Endothelial cell of umbilical vein (primary cell): ENCODE data around the gene ITGA8. TPM values are rescaled to one million over a fixed set of nuclear protein-coding genes. Genes with fewer than 3 reads are reported as not detected.

Experiments
- BruUV-seq: library from RNA; stranded (reverse); fragments of 400-500 nt; replicated peaks from 2 replicates; lab custom pipeline; 2021; lab: Mats Ljungman, UMichigan
- CTCF ChIA-PET: fragments of 300-600, 350-600 bp; sonication (Branson Sonifier 250); formaldehyde crosslinking; loops from one replicate; lab custom pipeline; 2021; ENCODE audit warnings: antibody characterized with exemption, inconsistent platforms; lab: Charles Lee
- POLR2A ChIA-PET: fragments of 300-600, 350-600 bp; sonication (Branson Sonifier 250); formaldehyde crosslinking; loops from one replicate; lab custom pipeline; 2021; ENCODE audit warnings: antibody characterized with exemption, inconsistent platforms; lab: Charles Lee
- DNase-seq: peaks from one replicate; pipeline ENCODE4 v3.0.0-alpha.2; 2011; ENCODE audit warnings: low read depth, low spot score
- FAIRE-seq: peaks from 2 replicates; lab custom pipeline; 2011; peaks lifted over from hg19 to GRCh38; lab: Jason Lieb, UNC
- H2AFZ ChIP-seq: 2 replicates; pipeline ENCODE4 v1.6.0; 2012; ENCODE audit warnings: low read depth, low read length, control low read depth, inconsistent platforms
- H3K27ac ChIP-seq: 2 replicates; pipeline ENCODE4 v1.5.1; 2011; ENCODE audit warnings: low read depth, mild to moderate bottlenecking, control low read depth, low read length, moderate library complexity; ENCODE audit not compliant: insufficient read depth
- H3K27me3 ChIP-seq, 2 experiments: 2 replicates each; pipeline versions ENCODE4 v1.6.0 to v1.6.1; 2011; ENCODE audit warnings: low read length in 2 of 2, mixed read lengths in 1 of 2; ENCODE audit not compliant: control insufficient read depth in 2 of 2, insufficient read depth in 2 of 2
- H3K36me3 ChIP-seq, 2 experiments: 2 replicates in 1 of 2; 3 replicates in 1 of 2; pipeline ENCODE4 v1.5.1; 2011; ENCODE audit warnings: low read length in 2 of 2, mild to moderate bottlenecking in 1 of 2, moderate library complexity in 1 of 2; ENCODE audit not compliant: control insufficient read depth in 2 of 2, insufficient read depth in 2 of 2; ENCODE audit errors: extremely low read depth in 1 of 2
- H3K4me1 ChIP-seq: 3 replicates; pipeline ENCODE4 v1.5.1; 2011; ENCODE audit warnings: mild to moderate bottlenecking, low read length; ENCODE audit not compliant: control insufficient read depth, insufficient read depth; ENCODE audit errors: extremely low read depth
- H3K4me2 ChIP-seq: 2 replicates; pipeline ENCODE4 v1.6.1; 2011; ENCODE audit warnings: low read length, control low read depth, mixed read lengths; ENCODE audit not compliant: insufficient read depth
- H3K4me3 ChIP-seq, 3 experiments: fragments of 200-600 bp in 1 of 3; sonication (generic), shearing (Covaris generic) in 1 of 3; replicated peaks in 1 of 3; 2 replicates each; pipeline ENCODE4 v1.5.1; 2011 to 2016; ENCODE audit warnings: control low read depth in 3 of 3, low read length in 3 of 3, mild to moderate bottlenecking in 2 of 3, inconsistent platforms in 1 of 3, low read depth in 1 of 3, moderate library complexity in 1 of 3; ENCODE audit not compliant: insufficient read depth in 1 of 3
- H3K79me2 ChIP-seq: 2 replicates; pipeline ENCODE4 v1.6.0; 2012; ENCODE audit warnings: low read length, inconsistent platforms; ENCODE audit not compliant: control insufficient read depth, insufficient read depth
- H3K9ac ChIP-seq: replicated peaks from 2 replicates; pipeline ENCODE3; 2011; ENCODE audit warnings: low read length, control low read depth; ENCODE audit not compliant: insufficient read depth; ENCODE audit errors: extremely low read depth
- H3K9me1 ChIP-seq: replicated peaks from 3 replicates; pipeline ENCODE4 v1.6.0; 2011; ENCODE audit warnings: mild to moderate bottlenecking, low read length; ENCODE audit not compliant: control insufficient read depth, insufficient read depth; ENCODE audit errors: extremely low read depth
- H3K9me3 ChIP-seq: replicated peaks from 2 replicates; pipeline ENCODE4 v1.5.1; 2012; ENCODE audit warnings: low read length, inconsistent platforms; ENCODE audit not compliant: control insufficient read depth, insufficient read depth
- H4K20me1 ChIP-seq: replicated peaks from 2 replicates; pipeline ENCODE3; 2011; ENCODE audit warnings: mild to moderate bottlenecking, low read length; ENCODE audit not compliant: control insufficient read depth, insufficient read depth; ENCODE audit errors: extremely low read depth
- CTCF ChIP-seq, 2 donors: IDR thresholded peaks; 1 replicate in 1 of 2; 2 replicates in 1 of 2; pipeline ENCODE4 v1.5.1; 2011; ENCODE audit warnings: low read length in 2 of 2, mild to moderate bottlenecking in 2 of 2, moderate library complexity in 2 of 2, control low read depth in 1 of 2, inconsistent platforms in 1 of 2, low read depth in 1 of 2; ENCODE audit not compliant: insufficient read depth in 1 of 2; ENCODE audit errors: extremely low read depth in 1 of 2
- EZH2 ChIP-seq: IDR thresholded peaks from 2 replicates; pipeline ENCODE4 v1.6.1; 2012; ENCODE audit warnings: borderline replicate concordance, low read depth, mild to moderate bottlenecking, moderate library complexity, low read length, inconsistent platforms; ENCODE audit not compliant: severe bottlenecking
- FOS ChIP-seq: IDR thresholded peaks from 2 replicates; pipeline ENCODE4 v1.6.1; 2011; ENCODE audit warnings: mild to moderate bottlenecking, low read length, moderate library complexity, borderline replicate concordance; ENCODE audit not compliant: insufficient read depth
- GATA2 ChIP-seq: IDR thresholded peaks from 2 replicates; pipeline ENCODE4 v1.7.0; 2011; ENCODE audit warnings: low read depth, mild to moderate bottlenecking, moderate library complexity, mixed read lengths, low read length; ENCODE audit not compliant: insufficient read length, insufficient read depth
- JUN ChIP-seq: IDR thresholded peaks from 2 replicates; pipeline ENCODE4 v1.6.1; 2011; ENCODE audit warnings: borderline replicate concordance, low read depth; ENCODE audit not compliant: insufficient read length, insufficient read depth
- MAX ChIP-seq: IDR thresholded peaks from 2 replicates; pipeline ENCODE4 v1.6.1; 2011; ENCODE audit not compliant: insufficient read depth, insufficient read length
- MYC ChIP-seq: IDR thresholded peaks from one replicate; pipeline ENCODE4 v1.6.1; 2011; ENCODE audit warnings: mild to moderate bottlenecking, low read depth, low read length
- POLR2A ChIP-seq: IDR thresholded peaks from 2 replicates; pipeline ENCODE4 v1.6.1; 2012; ENCODE audit warnings: low read depth, mild to moderate bottlenecking, control low read depth, low read length
- POLR2AphosphoS5 ChIP-seq: IDR thresholded peaks from 2 replicates; pipeline ENCODE4 v1.6.1; 2012; ENCODE audit warnings: low read depth, mild to moderate bottlenecking, control low read depth, low read length, moderate library complexity; ENCODE audit not compliant: insufficient read depth
- dilution Hi-C: fragments of 300-500 bp; cut with MboI; formaldehyde crosslinking; loops from one replicate; pipeline ENCODE4 v1.15.0; 2019; ENCODE audit warnings: low sequenced_read_pairs; ENCODE audit not compliant: extremely low pct_ligation_motif_present
- intact Hi-C: fragments of 100-400 bp; cut with micrococcal nuclease; formaldehyde crosslinking; loops from one replicate; pipeline ENCODE4 v1.10.0; 2022
- polyA plus RNA-seq, 4 experiments: library from polyadenylated mRNA; depleted of rRNA in 3 of 4; stranded (reverse) in 3 of 4; unstranded in 1 of 4; fragments of >200 nt; gene quantifications; 2 replicates each; pipeline versions ENCODE4 v1.2.1 to v1.2.3, GENCODE V29; 2011 to 2012; ENCODE audit warnings: missing spikeins in 1 of 4
- total RNA-seq: library from RNA; stranded (reverse); gene quantifications from 2 replicates; pipeline ENCODE4 v1.2.3, GENCODE V29; 2021

ITGA8 gene
- total and polyA plus RNA-seq, 2 donors (not counting 3 experiments of a cell fraction or from before 2014, with no cell fraction given), result 0.04 to 0.40 TPM

- no peak for TF ChIP-seq MYC
- TF ChIP-seq POLR2A, result no peak
- no peak for TF ChIP-seq POLR2AphosphoS5
- no peak for TF ChIP-seq JUN
- TF ChIP-seq CTCF (IDR thresholded peaks at IDR 0.05; ENCODE audit: extremely low read depth in 1 of 2, insufficient read depth in 1 of 2, low read depth in 1 of 2, low read length in 2 of 2), result no peak
- TF ChIP-seq MAX, result no peak
- no peak for TF ChIP-seq FOS
- no peak for TF ChIP-seq EZH2
- no peak for TF ChIP-seq GATA2
- Histone ChIP-seq H3K27me3 (peaks cover 4 to 9% of the 10 kb centered on the region in 2 experiments), H3K4me2 (no peak overlapping the region), H3K9me1 (no peaks in the 10 kb centered on the region), H3K27ac (no peak overlapping the region), H3K4me1 (no peaks in the 10 kb centered on the region), H3K4me3 (no peak overlapping the region), H3K36me3 (no peaks in the 10 kb centered on the region), H3K9me3 (no peaks in the 10 kb centered on the region), H2AFZ (no peak overlapping the region), H3K79me2 (no peaks in the 10 kb centered on the region), H3K9ac (no peak overlapping the region), H4K20me1 (no peaks in the 10 kb centered on the region)
- intact Hi-C loops, result no loop called here
- BruUV-seq, result no TSS peak
- FAIRE-seq (no peak), DNase-seq (no peak)
- POLR2A ChIA-PET, result no interaction called here
- CTCF ChIA-PET, result no interaction called here
- dilution Hi-C loops, result no loop called here
Observed at GRCh38 chr10:15737656-15738055, 17.9 kb upstream of the ITGA8 start.
